GM12878 (cell line): ENCODE results near the gene CARD19.

Experiments used
- CTCF ChIP-seq, 3 experiments: IDR thresholded peaks in 2 of 3; conservative IDR thresholded peaks in 1 of 3; 2 replicates each; pipeline ENCODE4 v1.5.1; 2011; ENCODE audit warnings: low read depth in 3 of 3, low read length in 3 of 3, mild to moderate bottlenecking in 3 of 3, control low read depth in 2 of 3, moderate library complexity in 2 of 3, inconsistent platforms in 1 of 3, mixed read lengths in 1 of 3; ENCODE audit not compliant: control insufficient read depth in 2 of 3, insufficient read depth in 1 of 3; ENCODE audit errors: extremely low read depth in 1 of 3
- EZH2 ChIP-seq: IDR thresholded peaks from 2 replicates; pipeline ENCODE4 v1.6.1; 2012; ENCODE audit warnings: low read depth, mild to moderate bottlenecking, control low read depth, inconsistent platforms, low read length, borderline replicate concordance; ENCODE audit not compliant: control insufficient read depth
- FOS ChIP-seq: IDR thresholded peaks from 3 replicates; pipeline ENCODE4 v1.6.1; 2011; ENCODE audit warnings: borderline replicate concordance; ENCODE audit not compliant: insufficient read length; ENCODE audit errors: extremely low read depth
- FOXM1 ChIP-seq: IDR thresholded peaks from 2 replicates; pipeline ENCODE4 v1.6.1; 2012; ENCODE audit warnings: low read depth, mild to moderate bottlenecking, inconsistent platforms, low read length, moderate library complexity
- GABPA ChIP-seq: IDR thresholded peaks from 2 replicates; pipeline ENCODE4 v1.6.1; 2014; ENCODE audit warnings: antibody characterized with exemption, low read depth, mild to moderate bottlenecking, inconsistent platforms
- MAX ChIP-seq: IDR thresholded peaks from 2 replicates; pipeline ENCODE4 v1.6.1; 2012; ENCODE audit warnings: low read depth, low read length, improper control_type of control experiment
- PBX3 ChIP-seq: IDR thresholded peaks from 2 replicates; pipeline ENCODE4 v1.6.1; 2011; ENCODE audit warnings: mild to moderate bottlenecking, low read depth, low read length, moderate library complexity; ENCODE audit not compliant: insufficient replicate concordance
- POLR2A ChIP-seq: IDR thresholded peaks from 2 replicates; pipeline ENCODE4 v1.6.1; 2011; ENCODE audit warnings: low read depth, mild to moderate bottlenecking, low read length
- POU2F2 ChIP-seq: IDR thresholded peaks from 3 replicates; pipeline ENCODE4 v1.6.1; 2011; ENCODE audit warnings: low read depth, mild to moderate bottlenecking, low read length, borderline replicate concordance
- TBL1XR1 ChIP-seq: IDR thresholded peaks from 2 replicates; pipeline ENCODE4 v1.6.1; 2012; ENCODE audit warnings: low read depth, low read length, improper control_type of control experiment

- TF ChIP-seq TBL1XR1 (no peak), FOXM1 (no peak), CTCF (IDR thresholded peaks at IDR 0.05 in 2 of 3, conservative IDR thresholded peaks at IDR 0.05 in 1 of 3; ENCODE audit: control insufficient read depth in 2 of 3, extremely low read depth in 1 of 3, insufficient read depth in 1 of 3, low read depth in 3 of 3, low read length in 3 of 3) (no peak), GABPA (no peak), POLR2A (no peak), EZH2 (no peak), MAX (no peak), POU2F2 (no peak), FOS (no peak), PBX3 (no peak)
Observed at GRCh38 chr9:93077811-93078210, 18.2 kb upstream of the CARD19 start.
